H1 (cell line): ENCODE measurements around the gene RWDD1. TPM values are rescaled to one million over a fixed set of nuclear protein-coding genes. Genes with fewer than 3 reads are reported as not detected.

Experiments used
- CTCF ChIA-PET: fragments of 300-600 bp; sonication (Branson Sonifier 250); formaldehyde crosslinking; loops from one replicate; lab custom pipeline; 2021; ENCODE audit not compliant: partially characterized antibody; lab: Charles Lee
- POLR2A ChIA-PET: fragments of 300-600 bp; sonication (Branson Sonifier 250); formaldehyde crosslinking; loops from one replicate; lab custom pipeline; 2021; ENCODE audit warnings: inconsistent platforms; ENCODE audit not compliant: partially characterized antibody; lab: Charles Lee
- DNase-seq, 2 experiments: peaks; one replicate each; pipeline versions ENCODE4 v3.0.0 to v3.0.0-alpha.2; 2010 to 2022; ENCODE audit warnings: low spot score in 2 of 2, low read depth in 1 of 2, mixed read lengths in 1 of 2
- FAIRE-seq: peaks from 2 replicates; lab custom pipeline; 2011; peaks lifted over from hg19 to GRCh38; lab: Jason Lieb, UNC
- H2AFZ ChIP-seq: 2 replicates; pipeline ENCODE4 v1.8.1; 2012; ENCODE audit warnings: low read length, inconsistent platforms
- H2AK5ac ChIP-seq: 2 replicates; pipeline ENCODE4 v1.6.1; 2013; ENCODE audit warnings: low read depth, low read length
- H2BK120ac ChIP-seq: replicated peaks from 2 replicates; pipeline ENCODE3; 2013; ENCODE audit warnings: low read depth, low read length, inconsistent platforms
- H2BK12ac ChIP-seq: 2 replicates; pipeline ENCODE4 v1.6.1; 2013; ENCODE audit warnings: low read depth, low read length
- H2BK15ac ChIP-seq: 2 replicates; pipeline ENCODE4 v1.6.1; 2013; ENCODE audit warnings: low read length
- H2BK20ac ChIP-seq: 2 replicates; pipeline ENCODE4 v1.6.1; 2013; ENCODE audit warnings: low read length
- H2BK5ac ChIP-seq: 2 replicates; pipeline ENCODE4 v1.6.1; 2013; ENCODE audit warnings: low read depth, low read length
- H3K14ac ChIP-seq: 2 replicates; pipeline ENCODE4 v1.6.1; 2013; ENCODE audit warnings: inconsistent platforms; ENCODE audit not compliant: insufficient read length
- H3K18ac ChIP-seq: 2 replicates; pipeline ENCODE4 v1.6.1; 2013; ENCODE audit warnings: low read length; ENCODE audit errors: extremely low read depth
- H3K23ac ChIP-seq: 2 replicates; pipeline ENCODE4 v1.6.1; 2013; ENCODE audit warnings: inconsistent platforms; ENCODE audit not compliant: insufficient read length
- H3K23me2 ChIP-seq: 2 replicates; pipeline ENCODE4 v1.6.1; 2013; ENCODE audit warnings: low read depth, low read length
- H3K27ac ChIP-seq: 2 replicates; pipeline ENCODE4 v1.6.1; 2011; ENCODE audit warnings: low read depth, low read length, inconsistent platforms
- H3K27me3 ChIP-seq, 4 experiments: replicated peaks in 1 of 4; 1 replicate in 1 of 4; 2 replicates in 3 of 4; pipeline versions ENCODE4 v1.6.1 to v1.8.1; 2011 to 2013; ENCODE audit warnings: low read length in 3 of 4, mild to moderate bottlenecking in 3 of 4, inconsistent platforms in 2 of 4, mixed read lengths in 2 of 4, moderate library complexity in 1 of 4; ENCODE audit not compliant: control insufficient read depth in 3 of 4, insufficient read depth in 3 of 4; ENCODE audit errors: extremely low read depth in 1 of 4
- H3K36me3 ChIP-seq, 4 experiments: 2 replicates each; pipeline versions ENCODE4 v1.6.1 to v1.8.1; 2011 to 2013; ENCODE audit warnings: mild to moderate bottlenecking in 4 of 4, low read length in 3 of 4, moderate library complexity in 2 of 4, control low read depth in 1 of 4, inconsistent platforms in 1 of 4; ENCODE audit not compliant: insufficient read depth in 4 of 4, control insufficient read depth in 2 of 4
- H3K4ac ChIP-seq: replicated peaks from 2 replicates; pipeline ENCODE3; 2013; ENCODE audit warnings: low read length, low read depth, mixed read lengths, inconsistent platforms; ENCODE audit not compliant: insufficient read length
- H3K4me1 ChIP-seq, 4 experiments: replicated peaks in 1 of 4; 1 replicate in 1 of 4; 2 replicates in 3 of 4; pipeline versions ENCODE4 v1.6.1 to v1.8.1; 2011 to 2013; ENCODE audit warnings: low read length in 3 of 4, inconsistent platforms in 2 of 4, mixed read lengths in 1 of 4; ENCODE audit not compliant: insufficient read depth in 4 of 4, control insufficient read depth in 3 of 4
- H3K4me2 ChIP-seq, 2 experiments: 2 replicates each; pipeline versions ENCODE4 v1.6.1 to v1.8.1; 2011 to 2013; ENCODE audit warnings: low read depth in 2 of 2, low read length in 2 of 2, control low read depth in 1 of 2, inconsistent platforms in 1 of 2, mild to moderate bottlenecking in 1 of 2; ENCODE audit not compliant: insufficient read depth in 1 of 2
- H3K4me3 ChIP-seq, 4 experiments: fragments of 200-600, 300-600 bp in 1 of 4; sonication (generic), shearing (Covaris generic), sonication (Bioruptor Twin) in 1 of 4; 2 replicates each; pipeline versions ENCODE4 v1.5.1 to v1.8.1; 2011 to 2016; ENCODE audit warnings: low read length in 4 of 4, low read depth in 3 of 4, control low read depth in 2 of 4, inconsistent platforms in 2 of 4, mild to moderate bottlenecking in 2 of 4, mixed read lengths in 1 of 4, moderate library complexity in 1 of 4; ENCODE audit not compliant: insufficient read depth in 2 of 4; ENCODE audit errors: extremely low read depth in 1 of 4
- H3K56ac ChIP-seq: replicated peaks from 2 replicates; pipeline ENCODE3; 2013; ENCODE audit warnings: low read depth, mild to moderate bottlenecking, mixed read lengths, low read length, inconsistent platforms; ENCODE audit not compliant: insufficient read length
- H3K79me1 ChIP-seq: 2 replicates; pipeline ENCODE4 v1.6.1; 2013; ENCODE audit warnings: low read depth, low read length, control low read depth
- H3K79me2 ChIP-seq, 2 experiments: 2 replicates each; pipeline versions ENCODE4 v1.6.1 to v1.8.1; 2012 to 2013; ENCODE audit warnings: low read length in 2 of 2, mild to moderate bottlenecking in 2 of 2, inconsistent platforms in 1 of 2; ENCODE audit not compliant: insufficient read depth in 2 of 2, control insufficient read depth in 1 of 2
- H3K9ac ChIP-seq, 4 experiments: replicated peaks in 1 of 4; 1 replicate in 1 of 4; 2 replicates in 3 of 4; pipeline versions ENCODE4 v1.6.1 to v1.8.1; 2011 to 2013; ENCODE audit warnings: low read depth in 3 of 4, low read length in 3 of 4, control low read depth in 2 of 4, mild to moderate bottlenecking in 2 of 4, moderate library complexity in 2 of 4, inconsistent platforms in 1 of 4; ENCODE audit errors: extremely low read depth in 1 of 4
- H3K9me3 ChIP-seq, 2 experiments: 2 replicates each; pipeline versions ENCODE4 v1.6.1 to v1.8.1; 2012 to 2013; ENCODE audit warnings: mild to moderate bottlenecking in 2 of 2, moderate library complexity in 2 of 2, control low read depth in 1 of 2, inconsistent platforms in 1 of 2, low read depth in 1 of 2, low read length in 1 of 2, mixed read lengths in 1 of 2; ENCODE audit not compliant: insufficient read depth in 2 of 2
- H4K20me1 ChIP-seq, 2 experiments: replicated peaks in 1 of 2; 2 replicates each; pipeline versions ENCODE3 to v1.8.1; 2011 to 2013; ENCODE audit warnings: inconsistent platforms in 2 of 2, low read length in 2 of 2, mild to moderate bottlenecking in 1 of 2; ENCODE audit not compliant: insufficient read depth in 2 of 2, control insufficient read depth in 1 of 2
- H4K5ac ChIP-seq: 2 replicates; pipeline ENCODE4 v1.6.1; 2013; ENCODE audit warnings: low read length, low read depth, mixed read lengths, inconsistent platforms; ENCODE audit not compliant: insufficient read length
- H4K8ac ChIP-seq: 2 replicates; pipeline ENCODE4 v1.8.0; 2013; ENCODE audit warnings: mild to moderate bottlenecking, moderate library complexity, low read length, inconsistent platforms; ENCODE audit not compliant: insufficient read depth; ENCODE audit errors: extremely low read depth
- H4K91ac ChIP-seq: replicated peaks from 2 replicates; pipeline ENCODE3; 2013; ENCODE audit warnings: low read length, mixed read lengths, inconsistent platforms; ENCODE audit not compliant: insufficient read length
- BACH1 ChIP-seq: IDR thresholded peaks from 2 replicates; pipeline ENCODE4 v1.6.1; 2012; ENCODE audit warnings: low read length, improper control_type of control experiment
- CBX5 ChIP-seq: fragments of 300-800, 300-1000 bp; sonication (generic); IDR thresholded peaks from 2 replicates; pipeline ENCODE4 v1.7.1; 2016; ENCODE audit warnings: antibody characterized with exemption, low read length, low read depth
- CHD1 ChIP-seq: IDR thresholded peaks from 2 replicates; pipeline ENCODE4 v1.6.1; 2012; ENCODE audit warnings: low read depth, low read length, improper control_type of control experiment
- CTBP2 ChIP-seq: IDR thresholded peaks from 2 replicates; pipeline ENCODE4 v1.7.0; 2011; ENCODE audit warnings: borderline replicate concordance, mild to moderate bottlenecking, moderate library complexity, mixed read lengths, low read length; ENCODE audit not compliant: insufficient read depth, insufficient read length
- HDAC2 ChIP-seq, 2 experiments: fragments of 300-600 bp in 1 of 2; sonication (generic) in 1 of 2; IDR thresholded peaks; 2 replicates each; pipeline ENCODE4 v1.6.1; 2011 to 2012; ENCODE audit warnings: low read depth in 2 of 2, low read length in 2 of 2, mild to moderate bottlenecking in 2 of 2, moderate library complexity in 2 of 2, borderline replicate concordance in 1 of 2, inconsistent platforms in 1 of 2
- KDM4A ChIP-seq: IDR thresholded peaks from one replicate; pipeline ENCODE4 v1.7.1; 2012; ENCODE audit warnings: low read depth, mild to moderate bottlenecking, moderate library complexity, low read length, inconsistent platforms; ENCODE audit not compliant: severe bottlenecking
- RAD21 ChIP-seq, 2 experiments: IDR thresholded peaks in 1 of 2; conservative IDR thresholded peaks in 1 of 2; 2 replicates each; pipeline ENCODE4 v1.6.1; 2011; ENCODE audit warnings: low read depth in 2 of 2, low read length in 2 of 2, improper control_type of control experiment in 1 of 2, inconsistent platforms in 1 of 2, mild to moderate bottlenecking in 1 of 2, moderate library complexity in 1 of 2
- SUZ12 ChIP-seq: fragments of 200-600 bp; sonication (generic); IDR thresholded peaks from 2 replicates; pipeline ENCODE4 v1.6.1; 2012; ENCODE audit warnings: mild to moderate bottlenecking, inconsistent platforms, low read length, moderate library complexity, mixed read lengths
- ZNF274 ChIP-seq: IDR thresholded peaks from 2 replicates; pipeline ENCODE4 v1.7.0; 2012; ENCODE audit warnings: low read length, borderline replicate concordance; ENCODE audit errors: extremely low read depth
- WGBS, 2 experiments: shearing (Covaris generic) in 1 of 2; methylation state at CpG; one replicate each; pipeline versions ENCODE4 v1.1.6 to v1.1.7; 2013 to 2015; ENCODE audit warnings: low lambda C conversion rate in 2 of 2, mixed read lengths in 2 of 2, inconsistent platforms in 1 of 2, low coverage in 1 of 2, missing lambda C conversion rate in 1 of 2; ENCODE audit not compliant: insufficient replicate concordance in 2 of 2, insufficient coverage in 1 of 2, insufficient read length in 1 of 2; ENCODE audit errors: extremely low coverage in 1 of 2, missing lambda C conversion rate in 1 of 2; 5-methylcytosine and 5-hydroxymethylcytosine counted together
- polyA plus RNA-seq, 7 experiments: library from polyadenylated mRNA; depleted of rRNA in 3 of 7; stranded (reverse) in 5 of 7; unstranded in 2 of 7; fragments of >200 nt in 5 of 7; fragments of 200-250 nt in 2 of 7; gene quantifications; 1 replicate in 5 of 7; 2 replicates in 1 of 7; 4 replicates in 1 of 7; pipeline versions ENCODE4 v1.2.1 to v1.2.3, GENCODE V29; 2011 to 2013; ENCODE audit warnings: missing spikeins in 2 of 7, mixed read lengths in 2 of 7
- total RNA-seq: library from RNA; stranded (reverse); fragmentation: NEBNext Ultra II Directional; extraction: Animal tissue kit (Norgen Biotek cat#: 25700); gene quantifications from 2 replicates; pipeline ENCODE4 v1.2.1, GENCODE V29; 2021
- TF ChIP-seq, protein P1 (sequence below): IDR thresholded peaks from 2 replicates; pipeline ENCODE4 v1.6.1; 2012; ENCODE audit warnings: low read length, inconsistent platforms

The RWDD1 gene
- total and polyA plus RNA-seq, 2 of the 8 experiments (the other 6 are each of a cell fraction or from before 2014, with no cell fraction given): 19.5 to 35.2 TPM

DNA sequence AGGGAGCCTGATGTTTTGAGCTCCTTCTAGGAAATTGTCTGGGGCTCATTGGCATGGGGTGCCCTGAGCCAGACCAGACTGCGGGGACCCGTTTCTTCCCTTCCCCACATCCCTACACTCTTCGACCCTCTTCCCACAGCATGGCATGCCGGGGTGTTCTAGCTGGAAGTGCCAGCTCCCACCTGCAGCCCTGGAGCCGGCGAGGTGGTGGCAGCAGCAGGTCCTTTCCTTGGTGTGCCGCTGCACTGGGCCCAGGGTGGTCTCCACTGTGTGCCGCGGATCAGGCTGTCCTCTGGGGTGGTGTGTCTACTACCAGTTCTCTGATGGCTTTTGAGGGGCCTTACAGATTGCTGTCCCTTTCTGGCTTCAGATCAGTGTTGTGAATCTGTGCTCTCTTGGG, 7.5 kb upstream of the RWDD1 start:
- Histone ChIP-seq H2BK12ac (no peak overlapping the region), H3K9ac (no peak overlapping the region), H2BK120ac (no peak overlapping the region), H3K36me3 (no peaks in the 10 kb centered on the region), H2AFZ (no peak overlapping the region), H3K56ac (no peak overlapping the region), H4K91ac (no peak overlapping the region), H4K5ac (no peak overlapping the region), H3K27me3 (no peaks in the 10 kb centered on the region), H2BK15ac (no peak overlapping the region), H3K14ac (no peak overlapping the region), H3K4me2 (no peak overlapping the region), H4K8ac (no peak overlapping the region), H3K4me1 (no peaks in the 10 kb centered on the region), H3K9me3 (no peaks in the 10 kb centered on the region), H3K79me2 (no peaks in the 10 kb centered on the region), H2AK5ac (no peak overlapping the region), H3K23me2 (no peaks in the 10 kb centered on the region), H3K27ac (no peak overlapping the region), H2BK20ac (no peak overlapping the region), H3K79me1 (no peaks in the 10 kb centered on the region), H3K4ac (no peak overlapping the region), H3K4me3 (no peak overlapping the region), H3K18ac (no peak overlapping the region), H4K20me1 (no peaks in the 10 kb centered on the region), H3K23ac (no peak overlapping the region), H2BK5ac (no peak overlapping the region)
- no peak for FAIRE-seq
- no peak for TF ChIP-seq ZNF274
- TF ChIP-seq KDM4A: no peak
- no peak for TF ChIP-seq BACH1
- no peak for TF ChIP-seq CTBP2
- TF ChIP-seq, protein P1, sequence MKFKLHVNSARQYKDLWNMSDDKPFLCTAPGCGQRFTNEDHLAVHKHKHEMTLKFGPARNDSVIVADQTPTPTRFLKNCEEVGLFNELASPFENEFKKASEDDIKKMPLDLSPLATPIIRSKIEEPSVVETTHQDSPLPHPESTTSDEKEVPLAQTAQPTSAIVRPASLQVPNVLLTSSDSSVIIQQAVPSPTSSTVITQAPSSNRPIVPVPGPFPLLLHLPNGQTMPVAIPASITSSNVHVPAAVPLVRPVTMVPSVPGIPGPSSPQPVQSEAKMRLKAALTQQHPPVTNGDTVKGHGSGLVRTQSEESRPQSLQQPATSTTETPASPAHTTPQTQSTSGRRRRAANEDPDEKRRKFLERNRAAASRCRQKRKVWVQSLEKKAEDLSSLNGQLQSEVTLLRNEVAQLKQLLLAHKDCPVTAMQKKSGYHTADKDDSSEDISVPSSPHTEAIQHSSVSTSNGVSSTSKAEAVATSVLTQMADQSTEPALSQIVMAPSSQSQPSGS: no peak
- TF ChIP-seq CHD1: no peak
- TF ChIP-seq HDAC2 (IDR thresholded peaks at IDR 0.05; ENCODE audit: borderline replicate concordance in 1 of 2, low read depth in 2 of 2, low read length in 2 of 2): no peak
- TF ChIP-seq CBX5: no peak
- no peak for TF ChIP-seq RAD21 (IDR thresholded peaks at IDR 0.05 in 1 of 2, conservative IDR thresholded peaks at IDR 0.05 in 1 of 2; ENCODE audit: low read depth in 2 of 2, low read length in 2 of 2)
- no peak for TF ChIP-seq SUZ12
- 89% methylated on average over 9 of the region's 9 CpGs; no CpG with 5 or more reads in 1 of the 2 experiments for WGBS, 2 experiments
- ChIA-PET POLR2A (no interaction called here), CTCF (interaction anchor here (1.0 to 6.7 kb wide), 22 partner anchors 7 to 346 kb away, joined by 3 to 59 read pairs (median 7); partner anchors contain the start of genes CALHM4, CALHM5, RWDD1 and TRAPPC3L)
- DNase-seq: no peak
